K562 treated with DMSO at 1 percent for 12 hours (cell line): Measurements from ENCODE around the gene PNPLA4. TPM values are rescaled to one million over a fixed set of nuclear protein-coding genes. Genes with fewer than 3 reads are reported as not detected.

ENCODE experiments used
- total RNA-seq: library from RNA; unstranded; fragments of 300-600 nt; gene quantifications from 2 replicates; pipeline ENCODE4 v1.2.3, GENCODE V29; 2022; ENCODE audit not compliant: insufficient read depth

PNPLA4 gene
- total RNA-seq = 17.5 and 22.8 TPM in 2 replicates

GRCh38 chrX:7927259-7928167, at the start of gene PNPLA4:
Gene PNPLA4, minus strand, starts transcription at chrX:7927413. Its CDS starts 1,294 bp downstream, at chrX:7926119.

Other genes with a start within 250 kb of the PNPLA4 start
- gene VCX, start 84.2 kb downstream of the PNPLA4 start, total RNA-seq = 39.8 and 59.9 TPM in 2 replicates
- not detected in 2 replicates for gene VCX2, start 243.9 kb upstream of the PNPLA4 start, total RNA-seq